Liver (tissue), 3 donors: ENCODE measurements around the gene HECTD2.

ENCODE experiments used
- NR2F2 ChIP-seq: IDR thresholded peaks from 2 replicates; pipeline ENCODE4 v1.6.1; 2016; ENCODE audit warnings: antibody characterized with exemption
- RAD21 ChIP-seq, 2 donors: IDR thresholded peaks; 2 replicates each; pipeline ENCODE4 v1.6.1; 2016; ENCODE audit warnings: antibody characterized with exemption in 2 of 2, mild to moderate bottlenecking in 2 of 2
- TF ChIP-seq, protein P1 (sequence below): fragments of 150-350 bp; IDR thresholded peaks from 2 replicates; pipeline ENCODE4 v1.5.1; 2017; ENCODE audit warnings: improper control_type of control experiment, low read depth, low read length; ENCODE audit not compliant: missing input control
- TF ChIP-seq, protein P2 (sequence below): IDR thresholded peaks from 2 replicates; pipeline ENCODE4 v1.6.1; 2016; ENCODE audit warnings: antibody characterized with exemption
- TF ChIP-seq, protein P3 (sequence below): IDR thresholded peaks from 2 replicates; pipeline ENCODE4 v1.6.1; 2016; ENCODE audit warnings: antibody characterized with exemption, mild to moderate bottlenecking
- donor health status: healthy.
- donor health status: healthy.

DNA sequence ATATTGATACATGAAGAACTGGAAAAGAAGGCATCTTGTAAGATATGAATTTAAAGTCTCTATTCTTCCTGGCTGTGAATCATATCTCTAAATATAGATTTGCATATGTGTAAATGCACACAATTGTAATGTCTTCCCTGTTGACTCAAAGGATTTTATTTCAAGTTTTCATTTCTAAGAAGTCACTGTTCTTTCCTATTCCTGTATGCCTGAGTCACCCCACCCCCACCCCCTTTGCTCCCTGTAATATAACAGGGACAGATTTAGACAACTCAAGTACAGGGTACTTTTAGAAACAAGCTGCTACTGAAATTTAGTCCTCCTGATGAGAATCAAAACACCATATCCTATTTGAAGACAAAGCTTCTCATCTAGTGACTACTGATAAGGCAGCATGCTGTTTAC lies 43.0 kb upstream of the HECTD2 start:
- TF ChIP-seq, protein P1, sequence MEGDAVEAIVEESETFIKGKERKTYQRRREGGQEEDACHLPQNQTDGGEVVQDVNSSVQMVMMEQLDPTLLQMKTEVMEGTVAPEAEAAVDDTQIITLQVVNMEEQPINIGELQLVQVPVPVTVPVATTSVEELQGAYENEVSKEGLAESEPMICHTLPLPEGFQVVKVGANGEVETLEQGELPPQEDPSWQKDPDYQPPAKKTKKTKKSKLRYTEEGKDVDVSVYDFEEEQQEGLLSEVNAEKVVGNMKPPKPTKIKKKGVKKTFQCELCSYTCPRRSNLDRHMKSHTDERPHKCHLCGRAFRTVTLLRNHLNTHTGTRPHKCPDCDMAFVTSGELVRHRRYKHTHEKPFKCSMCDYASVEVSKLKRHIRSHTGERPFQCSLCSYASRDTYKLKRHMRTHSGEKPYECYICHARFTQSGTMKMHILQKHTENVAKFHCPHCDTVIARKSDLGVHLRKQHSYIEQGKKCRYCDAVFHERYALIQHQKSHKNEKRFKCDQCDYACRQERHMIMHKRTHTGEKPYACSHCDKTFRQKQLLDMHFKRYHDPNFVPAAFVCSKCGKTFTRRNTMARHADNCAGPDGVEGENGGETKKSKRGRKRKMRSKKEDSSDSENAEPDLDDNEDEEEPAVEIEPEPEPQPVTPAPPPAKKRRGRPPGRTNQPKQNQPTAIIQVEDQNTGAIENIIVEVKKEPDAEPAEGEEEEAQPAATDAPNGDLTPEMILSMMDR: no peak
- TF ChIP-seq RAD21 (IDR thresholded peaks at IDR 0.05) (no peak), NR2F2 (no peak)
- TF ChIP-seq, protein P2, sequence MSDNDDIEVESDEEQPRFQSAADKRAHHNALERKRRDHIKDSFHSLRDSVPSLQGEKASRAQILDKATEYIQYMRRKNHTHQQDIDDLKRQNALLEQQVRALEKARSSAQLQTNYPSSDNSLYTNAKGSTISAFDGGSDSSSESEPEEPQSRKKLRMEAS: no peak
- TF ChIP-seq, protein P3, sequence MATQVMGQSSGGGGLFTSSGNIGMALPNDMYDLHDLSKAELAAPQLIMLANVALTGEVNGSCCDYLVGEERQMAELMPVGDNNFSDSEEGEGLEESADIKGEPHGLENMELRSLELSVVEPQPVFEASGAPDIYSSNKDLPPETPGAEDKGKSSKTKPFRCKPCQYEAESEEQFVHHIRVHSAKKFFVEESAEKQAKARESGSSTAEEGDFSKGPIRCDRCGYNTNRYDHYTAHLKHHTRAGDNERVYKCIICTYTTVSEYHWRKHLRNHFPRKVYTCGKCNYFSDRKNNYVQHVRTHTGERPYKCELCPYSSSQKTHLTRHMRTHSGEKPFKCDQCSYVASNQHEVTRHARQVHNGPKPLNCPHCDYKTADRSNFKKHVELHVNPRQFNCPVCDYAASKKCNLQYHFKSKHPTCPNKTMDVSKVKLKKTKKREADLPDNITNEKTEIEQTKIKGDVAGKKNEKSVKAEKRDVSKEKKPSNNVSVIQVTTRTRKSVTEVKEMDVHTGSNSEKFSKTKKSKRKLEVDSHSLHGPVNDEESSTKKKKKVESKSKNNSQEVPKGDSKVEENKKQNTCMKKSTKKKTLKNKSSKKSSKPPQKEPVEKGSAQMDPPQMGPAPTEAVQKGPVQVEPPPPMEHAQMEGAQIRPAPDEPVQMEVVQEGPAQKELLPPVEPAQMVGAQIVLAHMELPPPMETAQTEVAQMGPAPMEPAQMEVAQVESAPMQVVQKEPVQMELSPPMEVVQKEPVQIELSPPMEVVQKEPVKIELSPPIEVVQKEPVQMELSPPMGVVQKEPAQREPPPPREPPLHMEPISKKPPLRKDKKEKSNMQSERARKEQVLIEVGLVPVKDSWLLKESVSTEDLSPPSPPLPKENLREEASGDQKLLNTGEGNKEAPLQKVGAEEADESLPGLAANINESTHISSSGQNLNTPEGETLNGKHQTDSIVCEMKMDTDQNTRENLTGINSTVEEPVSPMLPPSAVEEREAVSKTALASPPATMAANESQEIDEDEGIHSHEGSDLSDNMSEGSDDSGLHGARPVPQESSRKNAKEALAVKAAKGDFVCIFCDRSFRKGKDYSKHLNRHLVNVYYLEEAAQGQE: no peak
